SKM-1 (cell line): Measurements from ENCODE around the gene LINGO3.

Experiments used
- DNase-seq: peaks from one replicate; lab custom pipeline; 2025; ENCODE audit not compliant: unreplicated experiment; lab: John Stamatoyannopoulos, UW

LINGO3 gene

GRCh38 chr19:2327773-2328400, 19.9 kb upstream of the LINGO3 start:
- DNase-seq: peak; percentile 79

- no peak for DNase-seq
These were observed 18.9 kb upstream of the LINGO3 start for GRCh38 chr19:2326699-2327360.

- DNase-seq: no peak
These were observed 17.5 kb upstream of the LINGO3 start for GRCh38 chr19:2325281-2326046.

GRCh38 chr19:2324220-2324948, 16.4 kb upstream of the LINGO3 start:
- no peak for DNase-seq

- DNase-seq: no peak
These were observed 15.8 kb upstream of the LINGO3 start for GRCh38 chr19:2323707-2324106.

GRCh38 chr19:2321565-2322283, 13.8 kb upstream of the LINGO3 start:
- DNase-seq: no peak

- DNase-seq: no peak
These were observed 13.0 kb upstream of the LINGO3 start for GRCh38 chr19:2320939-2321338.

- DNase-seq: no peak
These were observed 12.1 kb upstream of the LINGO3 start for GRCh38 chr19:2320049-2320448.

- DNase-seq: no peak
These were observed 11.6 kb upstream of the LINGO3 start for GRCh38 chr19:2319551-2319950.

GRCh38 chr19:2318923-2319322, 11.0 kb upstream of the LINGO3 start:
- DNase-seq: no peak

GRCh38 chr19:2317756-2318155, 9.8 kb upstream of the LINGO3 start:
- no peak for DNase-seq

GRCh38 chr19:2317300-2317699, 9.3 kb upstream of the LINGO3 start:
- DNase-seq: no peak

- DNase-seq: no peak
These were observed 7.9 kb upstream of the LINGO3 start for GRCh38 chr19:2315818-2316353.

GRCh38 chr19:2315121-2315817, 7.3 kb upstream of the LINGO3 start:
- no peak for DNase-seq

- no peak for DNase-seq
These were observed 5.0 kb upstream of the LINGO3 start for GRCh38 chr19:2312820-2313501.

- DNase-seq: no peak
These were observed 3.1 kb upstream of the LINGO3 start for GRCh38 chr19:2311093-2311492.

GRCh38 chr19:2309734-2310362, 1.9 kb upstream of the LINGO3 start:
- no peak for DNase-seq

GRCh38 chr19:2307518-2308012, 389 bp downstream of the LINGO3 start:
- DNase-seq: no peak

GRCh38 chr19:2306971-2307370, 983 bp downstream of the LINGO3 start:
- DNase-seq: no peak
